ENCODE measurements around the gene CD9.

- TF ChIP-seq FOXM1 (IDR thresholded peaks at IDR 0.05; ENCODE audit: low read depth) (no peak), YY1 (IDR thresholded peaks at IDR 0.05; ENCODE audit: low read depth) (no peak), CTCF (IDR thresholded peaks at IDR 0.05) (no peak), ZBTB33 (IDR thresholded peaks at IDR 0.05; ENCODE audit: borderline replicate concordance, low read depth) (no peak), FOSL2 (IDR thresholded peaks at IDR 0.05; ENCODE audit: borderline replicate concordance, low read depth) (no peak), EP300 (IDR thresholded peaks at IDR 0.05; ENCODE audit: borderline replicate concordance in 1 of 2, low read depth in 1 of 2, low read length in 1 of 2) (no peak), POLR2AphosphoS5 (IDR thresholded peaks at IDR 0.05; ENCODE audit: low read depth, low read length) (no peak), EZH2phosphoT487 (IDR thresholded peaks at IDR 0.05; ENCODE audit: borderline replicate concordance, low read depth) (no peak), TEAD4 (IDR thresholded peaks at IDR 0.05; ENCODE audit: borderline replicate concordance, insufficient read depth) (no peak), ELF1 (IDR thresholded peaks at IDR 0.05) (no peak)
These were observed 13.8 kb downstream of the CD9 start for GRCh38 chr12:6213969-6214368.
